Measurements from ENCODE around the gene AQP1. TPM values are rescaled to one million over a fixed set of nuclear protein-coding genes. Genes with fewer than 3 reads are reported as not detected.

AQP1 gene
- total RNA-seq, 4 donors from 2014 or later = 291 to 685 (median 428) TPM

- ATAC-seq (ENCODE audit: low FRiP score) (no peak), DNase-seq (ENCODE audit: low spot score) (no peak)
- TF ChIP-seq CTCF (IDR thresholded peaks at IDR 0.05) = no peak
Measured at GRCh38 chr7:30917216-30917893, 5.7 kb downstream of the AQP1 start.

- DNase-seq (ENCODE audit: low spot score) (no peak), ATAC-seq (ENCODE audit: low FRiP score) (no peak)
- no peak for TF ChIP-seq CTCF (IDR thresholded peaks at IDR 0.05)
Measured at GRCh38 chr7:30918676-30919075, 7.0 kb downstream of the AQP1 start.

GRCh38 chr7:30920021-30920583 is 8.4 kb downstream of the AQP1 start:
- no peak for ATAC-seq (ENCODE audit: low FRiP score)

GRCh38 chr7:30920584-30921539 is 9.2 kb downstream of the AQP1 start:
- DNase-seq (ENCODE audit: low spot score) = peak; percentile 19
- no peak for ATAC-seq (ENCODE audit: low FRiP score)
- no peak for TF ChIP-seq CTCF (IDR thresholded peaks at IDR 0.05)

More at GRCh38 chr7:30920021-30920583, 8.4 kb downstream of the AQP1 start:
- DNase-seq (ENCODE audit: low spot score) = no peak
- no peak for TF ChIP-seq CTCF (IDR thresholded peaks at IDR 0.05)

GRCh38 chr7:30921540-30922401 is 10.1 kb downstream of the AQP1 start:
- DNase-seq (ENCODE audit: low spot score) (peak; percentile 20), ATAC-seq (ENCODE audit: low FRiP score) (no peak)
- TF ChIP-seq CTCF (IDR thresholded peaks at IDR 0.05) = no peak

- no peak for TF ChIP-seq CTCF (IDR thresholded peaks at IDR 0.05)
- no peak for ATAC-seq (ENCODE audit: low FRiP score)
- no peak for DNase-seq (ENCODE audit: low spot score)
Measured at GRCh38 chr7:30922596-30922995, 10.9 kb downstream of the AQP1 start.

Data from omental fat pad (tissue), 4 donors.